ENCODE results near the gene PLEKHA4. TPM values are rescaled to one million over a fixed set of nuclear protein-coding genes. Genes with fewer than 3 reads are reported as not detected.

Gene PLEKHA4
- polyA plus RNA-seq, 3 donors = 0.69 to 1.5 (median 1.1) TPM

GRCh38 chr19:48841047-48841446, 27.4 kb downstream of the PLEKHA4 start:
- no peaks in the 10 kb centered on the region for H4K20me1 ChIP-seq (ENCODE audit: insufficient read depth, low read length)

GRCh38 chr19:48837687-48838086, 30.7 kb downstream of the PLEKHA4 start:
- no peak overlapping the region for H3K9ac ChIP-seq (ENCODE audit: insufficient read depth, low read length, poor library complexity, severe bottlenecking)
- H3K4me2 ChIP-seq (replicated peaks; ENCODE audit: extremely low read depth, low read length, poor library complexity, severe bottlenecking) = no peak overlapping the region
- DNase-seq = no peak
- H3K27me3 ChIP-seq (ENCODE audit: control insufficient read depth in 2 of 2, insufficient read depth in 2 of 2, low read length in 2 of 2) = peaks cover 0 to 20% of the 10 kb centered on the region in 2 donors
- intact Hi-C loops (cut with micrococcal nuclease) = loop anchor here (5.0 to 10.0 kb wide), 2 partner anchors 190 to 193 kb away; partner anchors contain the start of gene CA11 (in 2 of the 2)
- Mint-ChIP-seq H3K36me3 (peaks cover 0 to 3% of the 10 kb centered on the region in 2 donors), H3K4me1 (peaks cover 22% of the 10 kb centered on the region), H3K9me3 (peaks cover 0 to 4% (median 0%) of the 10 kb centered on the region in 7 donors), H3K27ac (peak overlapping the region in 1 of 7 donors; percentile 10), H3K27me3 (ENCODE audit: low read depth in 3 of 3) (peaks cover 21 to 26% (median 23%) of the 10 kb centered on the region in 3 donors), H3K4me3 (peak overlapping the region in 1 of 2 donors; percentile 30)
- WGBS (ENCODE audit: insufficient coverage) = 71% methylated on average over 5 of the region's 9 CpGs
- H4K20me1 ChIP-seq (ENCODE audit: insufficient read depth, low read length) = no peaks in the 10 kb centered on the region
- no peak overlapping the region for H2AFZ ChIP-seq (ENCODE audit: insufficient read depth, low read depth, low read length, poor library complexity, severe bottlenecking)
- no peak overlapping the region for H3K4me3 ChIP-seq (replicated peaks in 1 of 3; ENCODE audit: low read depth in 2 of 3, low read length in 3 of 3)
- TF ChIP-seq CTCF (IDR thresholded peaks at IDR 0.05) = no peak
- no peaks in the 10 kb centered on the region for H3K36me3 ChIP-seq (replicated peaks in 1 of 2; ENCODE audit: control insufficient read depth in 1 of 2, insufficient read depth in 2 of 2, low read length in 2 of 2)
- H3K9me3 ChIP-seq (replicated peaks in 1 of 2; ENCODE audit: control insufficient read depth in 1 of 2, insufficient read depth in 1 of 2, low read length in 2 of 2) = no peaks in the 10 kb centered on the region
- peaks cover 20 to 22% of the 10 kb centered on the region in 2 donors for H3K4me1 ChIP-seq (ENCODE audit: control insufficient read depth in 1 of 2, insufficient read depth in 2 of 2, low read length in 2 of 2)
- no peaks in the 10 kb centered on the region for H3K79me2 ChIP-seq (ENCODE audit: insufficient read depth, low read length)
- H3K27ac ChIP-seq (ENCODE audit: low read depth in 1 of 2, low read length in 2 of 2) = no peak overlapping the region

More at GRCh38 chr19:48841047-48841446, 27.4 kb downstream of the PLEKHA4 start:
- 100% methylated on average over 13 of the region's 16 CpGs for WGBS (ENCODE audit: insufficient coverage)
- no peak overlapping the region for H3K4me3 ChIP-seq (replicated peaks in 1 of 3; ENCODE audit: low read depth in 2 of 3, low read length in 3 of 3)
- no peak overlapping the region for H3K27ac ChIP-seq (ENCODE audit: low read depth in 1 of 2, low read length in 2 of 2)
- peaks cover 16 to 19% (median 17%) of the 10 kb centered on the region in 3 donors for H3K27me3 Mint-ChIP-seq (ENCODE audit: low read depth in 3 of 3)
- DNase-seq = no peak
- intact Hi-C loops (cut with micrococcal nuclease) = no loop called here
- H2AFZ ChIP-seq (ENCODE audit: insufficient read depth, low read depth, low read length, poor library complexity, severe bottlenecking) = no peak overlapping the region
- no peaks in the 10 kb centered on the region for H3K9me3 ChIP-seq (replicated peaks in 1 of 2; ENCODE audit: control insufficient read depth in 1 of 2, insufficient read depth in 1 of 2, low read length in 2 of 2)
- H3K9me3 Mint-ChIP-seq = peaks cover 0 to 3% (median 0%) of the 10 kb centered on the region in 7 donors
- H3K4me1 Mint-ChIP-seq = peaks cover 13% of the 10 kb centered on the region
- H3K36me3 ChIP-seq (replicated peaks in 1 of 2; ENCODE audit: control insufficient read depth in 1 of 2, insufficient read depth in 2 of 2, low read length in 2 of 2) = no peaks in the 10 kb centered on the region
- no peak overlapping the region for H3K27ac Mint-ChIP-seq
- peaks cover 13 to 14% of the 10 kb centered on the region in 2 donors for H3K4me1 ChIP-seq (ENCODE audit: control insufficient read depth in 1 of 2, insufficient read depth in 2 of 2, low read length in 2 of 2)
- no peak overlapping the region for H3K9ac ChIP-seq (ENCODE audit: insufficient read depth, low read length, poor library complexity, severe bottlenecking)
- peaks cover 0 to 18% of the 10 kb centered on the region in 2 donors for H3K27me3 ChIP-seq (ENCODE audit: control insufficient read depth in 2 of 2, insufficient read depth in 2 of 2, low read length in 2 of 2)
- no peak overlapping the region for H3K4me3 Mint-ChIP-seq
- no peak for TF ChIP-seq CTCF (IDR thresholded peaks at IDR 0.05)
- H3K4me2 ChIP-seq (replicated peaks; ENCODE audit: extremely low read depth, low read length, poor library complexity, severe bottlenecking) = no peak overlapping the region
- H3K36me3 Mint-ChIP-seq = peaks cover 0 to 3% of the 10 kb centered on the region in 2 donors
- no peaks in the 10 kb centered on the region for H3K79me2 ChIP-seq (ENCODE audit: insufficient read depth, low read length)
